HG02870 (cell line): ENCODE results near the gene COL25A1.

Experiments
- ATAC-seq: cut with Tn5 transposase; IDR thresholded peaks from one replicate; pipeline ENCODE4 v1.9.1; 2021; ENCODE audit warnings: mild to moderate bottlenecking, moderate library complexity; ENCODE audit not compliant: unreplicated experiment

COL25A1 gene

GRCh38 chr4:108926061-108926460, 376.4 kb downstream of the COL25A1 start:
- ATAC-seq, result no peak

GRCh38 chr4:108922191-108922590, 380.3 kb downstream of the COL25A1 start:
- no peak for ATAC-seq

- no peak for ATAC-seq
These were observed 381.9 kb downstream of the COL25A1 start for GRCh38 chr4:108920395-108921087.

- no peak for ATAC-seq
These were observed 383.1 kb downstream of the COL25A1 start for GRCh38 chr4:108919226-108919893.

GRCh38 chr4:108917255-108917654, 385.2 kb downstream of the COL25A1 start:
- no peak for ATAC-seq

GRCh38 chr4:108916638-108917037, 385.8 kb downstream of the COL25A1 start:
- ATAC-seq, result no peak

GRCh38 chr4:108906866-108907367, 395.5 kb downstream of the COL25A1 start:
- ATAC-seq, result no peak

GRCh38 chr4:108906006-108906405, 396.5 kb downstream of the COL25A1 start:
- ATAC-seq, result no peak

GRCh38 chr4:108903464-108904221, 398.8 kb downstream of the COL25A1 start:
- no peak for ATAC-seq

- peak; percentile 75 for ATAC-seq
These were observed 399.7 kb downstream of the COL25A1 start for GRCh38 chr4:108902769-108903168.

- ATAC-seq, result no peak
These were observed 401.2 kb downstream of the COL25A1 start for GRCh38 chr4:108901291-108901690.

GRCh38 chr4:108900018-108900580, 402.4 kb downstream of the COL25A1 start:
- no peak for ATAC-seq

GRCh38 chr4:108893468-108893867, 409.0 kb downstream of the COL25A1 start:
- no peak for ATAC-seq

GRCh38 chr4:108891896-108892590, 410.4 kb downstream of the COL25A1 start:
- ATAC-seq, result no peak

- ATAC-seq, result no peak
These were observed 412.0 kb downstream of the COL25A1 start for GRCh38 chr4:108890484-108890881.

- no peak for ATAC-seq
These were observed 412.6 kb downstream of the COL25A1 start for GRCh38 chr4:108889696-108890483.

GRCh38 chr4:108888769-108889168, 413.7 kb downstream of the COL25A1 start:
- ATAC-seq, result no peak

- ATAC-seq, result no peak
These were observed 415.4 kb downstream of the COL25A1 start for GRCh38 chr4:108887034-108887433.

- no peak for ATAC-seq
These were observed 417.2 kb downstream of the COL25A1 start for GRCh38 chr4:108885211-108885610.

- ATAC-seq, result no peak
These were observed 417.9 kb downstream of the COL25A1 start for GRCh38 chr4:108884596-108884995.
